ENCODE measurements around the gene PDK3.

- TF ChIP-seq CTCF (IDR thresholded peaks at IDR 0.05) (no peak), POLR2A (IDR thresholded peaks at IDR 0.05) (no peak), POLR2AphosphoS5 (IDR thresholded peaks at IDR 0.05) (no peak)
Measured at GRCh38 chrX:24550166-24550565, 85.1 kb downstream of the PDK3 start.
